K562 (cell line): Measurements from ENCODE around the gene CTDNEP1. TPM values are rescaled to one million over a fixed set of nuclear protein-coding genes. Genes with fewer than 3 reads are reported as not detected.
A peak's percentile ranks its signal among the peaks of the same experiment; 100 is the strongest.

ENCODE experiments used
- CTCF ChIP-seq, 3 experiments: IDR thresholded peaks in 2 of 3; conservative IDR thresholded peaks in 1 of 3; 2 replicates each; pipeline ENCODE4 v1.5.1; 2011 to 2012; ENCODE audit warnings: low read length in 3 of 3, mild to moderate bottlenecking in 3 of 3, control low read depth in 2 of 3, improper control_type of control experiment in 1 of 3, inconsistent platforms in 1 of 3, low read depth in 1 of 3, mixed read lengths in 1 of 3, moderate library complexity in 1 of 3; ENCODE audit not compliant: insufficient read depth in 2 of 3
- HDGF ChIP-seq: fragments of 450-650 bp; IDR thresholded peaks from 2 replicates; pipeline ENCODE4 v1.6.1; 2016
- KDM1A ChIP-seq, 2 experiments: fragments of 450-650 bp; IDR thresholded peaks; 2 replicates each; pipeline ENCODE4 v1.6.1; 2016; ENCODE audit warnings: mild to moderate bottlenecking in 2 of 2
- MLX ChIP-seq, 2 experiments: fragments of 450-650 bp in 1 of 2; sonication (generic) in 1 of 2; formaldehyde crosslinking; conservative IDR thresholded peaks; 2 replicates each; pipeline versions ENCODE4 v1.4.0 to v1.8.1; 2020 to 2022; ENCODE audit warnings: mild to moderate bottlenecking in 1 of 2, missing genetic modification reagents in 1 of 2
- MYNN ChIP-seq, 2 experiments: sonication (generic); formaldehyde crosslinking in 1 of 2; IDR thresholded peaks; 2 replicates each; pipeline versions ENCODE4 v1.5.0 to v1.6.1; 2016 to 2020; ENCODE audit warnings: antibody characterized with exemption in 1 of 2, missing genetic modification reagents in 1 of 2
- SMAD4 ChIP-seq: fragments of 250-450 bp; sonication (Bioruptor Pico); conservative IDR thresholded peaks from 2 replicates; pipeline ENCODE4 v1.8.0; 2021; ENCODE audit warnings: inconsistent platforms, mild to moderate bottlenecking, moderate library complexity
- SRSF1 ChIP-seq: fragments of 200-400 bp; formaldehyde crosslinking; IDR thresholded peaks from 2 replicates; pipeline ENCODE4 v1.6.1; 2017; ENCODE audit warnings: mild to moderate bottlenecking, low read depth, low read length, moderate library complexity
- TRIM28 ChIP-seq: fragments of 450-650 bp; IDR thresholded peaks from 2 replicates; pipeline ENCODE4 v1.6.1; 2017
- ZNF407 ChIP-seq: fragments of 450-650 bp; IDR thresholded peaks from 2 replicates; pipeline ENCODE4 v1.6.1; 2016; ENCODE audit warnings: low read depth
- polyA plus RNA-seq, 8 experiments: library from polyadenylated mRNA; depleted of rRNA in 4 of 8; stranded (reverse) in 5 of 8; unstranded in 3 of 8; fragments of >200 nt; fragmentation: Nextera tagmentation in 2 of 8; fragmentation: Illumina TruSeq in 1 of 8; extraction: Ambion mirVana in 2 of 8; extraction: Trizol in 1 of 8; gene quantifications; 2 replicates each; pipeline versions ENCODE4 v1.2.1 to v1.2.3, GENCODE V29; 2011 to 2014; ENCODE audit warnings: inconsistent platforms in 1 of 8, missing spikeins in 1 of 8
- total RNA-seq, 7 experiments: library from RNA; depleted of rRNA in 6 of 7; stranded (reverse); fragments of >200 nt in 6 of 7; fragmentation: Illumina TruSeq in 2 of 7; extraction: Trizol in 2 of 7; gene quantifications; 2 replicates each; pipeline versions ENCODE4 v1.2.1 to v1.2.3, GENCODE V29; 2011 to 2021; ENCODE audit warnings: low replicate concordance in 1 of 7
- TF ChIP-seq, protein P1 (sequence below), 2 experiments: fragments of 450-650 bp; IDR thresholded peaks; 2 replicates each; pipeline ENCODE4 v1.6.1; 2016
- TF ChIP-seq, protein P2 (sequence below), 2 experiments: fragments of 450-650 bp in 1 of 2; sonication (generic) in 1 of 2; formaldehyde crosslinking in 1 of 2; IDR thresholded peaks in 1 of 2; conservative IDR thresholded peaks in 1 of 2; 2 replicates each; pipeline versions ENCODE4 v1.6.1 to v1.8.1; 2016 to 2023; ENCODE audit warnings: mild to moderate bottlenecking in 2 of 2, moderate library complexity in 2 of 2, inconsistent platforms in 1 of 2, missing genetic modification reagents in 1 of 2

The CTDNEP1 gene
- total and polyA plus RNA-seq, 9 of the 15 experiments (the other 6 are each of a cell fraction or from before 2014, with no cell fraction given): 10.7 to 150 (median 28.5) TPM

GRCh38 chr17:7213895-7214299, 37.6 kb downstream of the CTDNEP1 start (continued):
- no peak for TF ChIP-seq MLX (CRISPR knock-in tag; conservative IDR thresholded peaks at IDR 0.05)
- TF ChIP-seq, protein P1, sequence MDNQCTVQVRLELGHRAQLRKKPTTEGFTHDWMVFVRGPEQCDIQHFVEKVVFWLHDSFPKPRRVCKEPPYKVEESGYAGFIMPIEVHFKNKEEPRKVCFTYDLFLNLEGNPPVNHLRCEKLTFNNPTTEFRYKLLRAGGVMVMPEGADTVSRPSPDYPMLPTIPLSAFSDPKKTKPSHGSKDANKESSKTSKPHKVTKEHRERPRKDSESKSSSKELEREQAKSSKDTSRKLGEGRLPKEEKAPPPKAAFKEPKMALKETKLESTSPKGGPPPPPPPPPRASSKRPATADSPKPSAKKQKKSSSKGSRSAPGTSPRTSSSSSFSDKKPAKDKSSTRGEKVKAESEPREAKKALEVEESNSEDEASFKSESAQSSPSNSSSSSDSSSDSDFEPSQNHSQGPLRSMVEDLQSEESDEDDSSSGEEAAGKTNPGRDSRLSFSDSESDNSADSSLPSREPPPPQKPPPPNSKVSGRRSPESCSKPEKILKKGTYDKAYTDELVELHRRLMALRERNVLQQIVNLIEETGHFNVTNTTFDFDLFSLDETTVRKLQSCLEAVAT (IDR thresholded peaks at IDR 0.05): no peak
- TF ChIP-seq SRSF1: no peak
- TF ChIP-seq ZNF407: no peak
- TF ChIP-seq, protein P2, sequence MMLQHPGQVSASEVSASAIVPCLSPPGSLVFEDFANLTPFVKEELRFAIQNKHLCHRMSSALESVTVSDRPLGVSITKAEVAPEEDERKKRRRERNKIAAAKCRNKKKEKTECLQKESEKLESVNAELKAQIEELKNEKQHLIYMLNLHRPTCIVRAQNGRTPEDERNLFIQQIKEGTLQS (IDR thresholded peaks at IDR 0.05): peak; percentile 17; the same call in 1 of the 2 replicates
- TF ChIP-seq, protein P2 (CRISPR knock-in tag; conservative IDR thresholded peaks at IDR 0.05): no peak
- TF ChIP-seq KDM1A (IDR thresholded peaks at IDR 0.05): peak; percentile 60 to 70; a peak in 3 of 4 replicates
- peak; percentile 47 to 60 (median 49); a peak in 5 of 6 replicates for TF ChIP-seq CTCF (IDR thresholded peaks at IDR 0.05 in 2 of 3, conservative IDR thresholded peaks at IDR 0.05 in 1 of 3; ENCODE audit: insufficient read depth in 2 of 3, low read depth in 1 of 3, low read length in 3 of 3)
- TF ChIP-seq SMAD4 (CRISPR knock-in tag): no peak
- no peak for TF ChIP-seq HDGF
- TF ChIP-seq MYNN (IDR thresholded peaks at IDR 0.05): peak; percentile 99
- peak; percentile 82; the same call in 1 of the 2 replicates for TF ChIP-seq MYNN (CRISPR knock-in tag; IDR thresholded peaks at IDR 0.05)
- 0 out of 2 replicates have a peak, but pooled peaks have one; percentile 17 for TF ChIP-seq TRIM28
